K562 (cell line): Measurements from ENCODE around the gene C10orf105. TPM values are rescaled to one million over a fixed set of nuclear protein-coding genes. Genes with fewer than 3 reads are reported as not detected.
A peak's percentile ranks its signal among the peaks of the same experiment; 100 is the strongest.

Experiments used
- BCL6 ChIP-seq: fragments of 250-450 bp; sonication (Bioruptor Pico); IDR thresholded peaks from 2 replicates; pipeline ENCODE4 v1.4.0; 2020
- BRF2 ChIP-seq: IDR thresholded peaks from 3 replicates; pipeline ENCODE4 v1.6.1; 2011; ENCODE audit warnings: borderline replicate concordance, mild to moderate bottlenecking; ENCODE audit not compliant: insufficient read length, insufficient read depth
- CEBPG ChIP-seq, 3 experiments: fragments of 200-800 bp in 1 of 3; sonication (Bioruptor generic) in 1 of 3; sonication (generic) in 1 of 3; formaldehyde crosslinking in 1 of 3; IDR thresholded peaks in 2 of 3; conservative IDR thresholded peaks in 1 of 3; 2 replicates each; pipeline versions ENCODE4 v1.6.1 to v1.8.0; 2016 to 2022; ENCODE audit warnings: missing compliant biosample characterization in 2 of 3, missing genetic modification characterization in 2 of 3, mild to moderate bottlenecking in 1 of 3, missing genetic modification reagents in 1 of 3
- CTCFL ChIP-seq: IDR thresholded peaks from 2 replicates; pipeline ENCODE4 v1.6.1; 2011; ENCODE audit warnings: borderline replicate concordance, low read depth, mild to moderate bottlenecking, moderate library complexity, low read length; ENCODE audit not compliant: insufficient read depth, poor library complexity, severe bottlenecking
- DIDO1 ChIP-seq: fragments of 450-650 bp; IDR thresholded peaks from 2 replicates; pipeline ENCODE4 v1.6.1; 2016; ENCODE audit warnings: low read depth, missing biosample characterization, missing genetic modification characterization
- HDGF ChIP-seq: fragments of 450-650 bp; IDR thresholded peaks from 2 replicates; pipeline ENCODE4 v1.6.1; 2016
- HNRNPL ChIP-seq: fragments of 200-400 bp; formaldehyde crosslinking; IDR thresholded peaks from 2 replicates; pipeline ENCODE4 v1.6.1; 2017; ENCODE audit warnings: low read depth, mild to moderate bottlenecking, low read length
- MYC ChIP-seq, 2 experiments: fragments of 250-450 bp in 1 of 2; sonication (Bioruptor Pico) in 1 of 2; IDR thresholded peaks; 2 replicates each; pipeline versions ENCODE4 v1.5.1 to v1.6.1; 2012 to 2021; ENCODE audit warnings: low read depth in 2 of 2, borderline replicate concordance in 1 of 2, improper control_type of control experiment in 1 of 2, low read length in 1 of 2, mild to moderate bottlenecking in 1 of 2, moderate library complexity in 1 of 2
- NFRKB ChIP-seq: fragments of 450-650 bp; IDR thresholded peaks from 2 replicates; pipeline ENCODE4 v1.6.1; 2016; ENCODE audit warnings: low read depth
- PTTG1 ChIP-seq: fragments of 450-650 bp; IDR thresholded peaks from 2 replicates; pipeline ENCODE4 v1.6.1; 2016; ENCODE audit warnings: low read depth, mild to moderate bottlenecking, missing genetic modification characterization, missing compliant biosample characterization
- SRF ChIP-seq, 2 experiments: fragments of 250-450, 450-650 bp in 1 of 2; sonication (Bioruptor Pico) in 1 of 2; sonication (generic) in 1 of 2; formaldehyde crosslinking; IDR thresholded peaks; 2 replicates each; pipeline versions ENCODE4 v1.5.0 to v1.5.1; 2020 to 2022; ENCODE audit warnings: mild to moderate bottlenecking in 1 of 2, missing genetic modification reagents in 1 of 2
- TSHZ1 ChIP-seq: fragments of 250-450 bp; sonication (Bioruptor Pico); IDR thresholded peaks from 2 replicates; pipeline ENCODE4 v1.4.0; 2020; ENCODE audit warnings: mild to moderate bottlenecking, moderate library complexity
- USF1 ChIP-seq: sonication (generic); formaldehyde crosslinking; IDR thresholded peaks from 2 replicates; pipeline ENCODE4 v1.9.0; 2022; ENCODE audit warnings: mild to moderate bottlenecking, missing genetic modification reagents
- ZKSCAN3 ChIP-seq: fragments of 250-450 bp; sonication (Bioruptor Pico); IDR thresholded peaks from 2 replicates; pipeline ENCODE4 v1.4.0; 2020
- ZNF197 ChIP-seq: fragments of 200-800 bp; sonication (Bioruptor generic); IDR thresholded peaks from 2 replicates; pipeline ENCODE4 v1.6.1; 2016; ENCODE audit warnings: low read depth, missing genetic modification characterization, missing compliant biosample characterization
- ZNF263 ChIP-seq: sonication (generic); formaldehyde crosslinking; IDR thresholded peaks from 2 replicates; pipeline ENCODE4 v1.8.0; 2022; ENCODE audit warnings: mild to moderate bottlenecking, missing genetic modification reagents, borderline replicate concordance
- ZNF311 ChIP-seq: fragments of 250-450 bp; sonication (Bioruptor Pico); IDR thresholded peaks from 2 replicates; pipeline ENCODE4 v1.4.0; 2020; ENCODE audit warnings: mild to moderate bottlenecking, moderate library complexity
- ZNF79 ChIP-seq: fragments of 250-450 bp; sonication (Bioruptor Pico); IDR thresholded peaks from 2 replicates; pipeline ENCODE4 v1.4.0; 2020; ENCODE audit warnings: low read depth, mild to moderate bottlenecking, moderate library complexity
- ZSCAN29 ChIP-seq: fragments of 450-650 bp; IDR thresholded peaks from 2 replicates; pipeline ENCODE4 v1.6.1; 2017
- polyA plus RNA-seq, 8 experiments: library from polyadenylated mRNA; depleted of rRNA in 4 of 8; stranded (reverse) in 5 of 8; unstranded in 3 of 8; fragments of >200 nt; fragmentation: Nextera tagmentation in 2 of 8; fragmentation: Illumina TruSeq in 1 of 8; extraction: Ambion mirVana in 2 of 8; extraction: Trizol in 1 of 8; gene quantifications; 2 replicates each; pipeline versions ENCODE4 v1.2.1 to v1.2.3, GENCODE V29; 2011 to 2014; ENCODE audit warnings: inconsistent platforms in 1 of 8, missing spikeins in 1 of 8
- total RNA-seq, 7 experiments: library from RNA; depleted of rRNA in 6 of 7; stranded (reverse); fragments of >200 nt in 6 of 7; fragmentation: Illumina TruSeq in 2 of 7; extraction: Trizol in 2 of 7; gene quantifications; 2 replicates each; pipeline versions ENCODE4 v1.2.1 to v1.2.3, GENCODE V29; 2011 to 2021; ENCODE audit warnings: low replicate concordance in 1 of 7

The C10orf105 gene
- total and polyA plus RNA-seq, 9 of the 15 experiments (the other 6 are each of a cell fraction or from before 2014, with no cell fraction given) = 0.03 to 0.25 (median 0.04) TPM; not detected in 3

- TF ChIP-seq CTCFL = peak; percentile 4
- TF ChIP-seq TSHZ1 (CRISPR knock-in tag) = peak; percentile 50; the same call in 1 of the 2 replicates
- TF ChIP-seq ZKSCAN3 (CRISPR knock-in tag) = no peak
- TF ChIP-seq NFRKB = 0 out of 2 replicates have a peak, but pooled peaks have one; percentile 24
- TF ChIP-seq ZNF79 (CRISPR knock-in tag) = no peak; the same call in 1 of the 2 replicates
- peak; percentile 55; the same call in 1 of the 2 replicates for TF ChIP-seq BCL6 (CRISPR knock-in tag)
- TF ChIP-seq MYC (IDR thresholded peaks at IDR 0.05; ENCODE audit: low read depth, low read length) = peak; percentile 23; the same call in 1 of the 2 replicates
- no peak for TF ChIP-seq MYC (CRISPR knock-in tag; IDR thresholded peaks at IDR 0.05; ENCODE audit: borderline replicate concordance, low read depth)
- TF ChIP-seq DIDO1 (tag) = no peak
- TF ChIP-seq SRF (CRISPR knock-in tag; IDR thresholded peaks at IDR 0.05) = 0 out of 4 replicates have a peak, but pooled peaks of 1 of the 2 experiments have one; percentile 31
- peak; percentile 26; the same call in 1 of the 2 replicates for TF ChIP-seq USF1 (CRISPR knock-in tag)
- TF ChIP-seq ZNF263 (CRISPR knock-in tag) = peak; percentile 27; the same call in 1 of the 2 replicates
- TF ChIP-seq BRF2 = no peak
- TF ChIP-seq ZNF197 (CRISPR knock-in tag) = peak; percentile 86
- TF ChIP-seq ZNF311 (CRISPR knock-in tag) = peak; percentile 67; the same call in 1 of the 2 replicates
- TF ChIP-seq PTTG1 (tag) = no peak
- TF ChIP-seq CEBPG (CRISPR knock-in tag; IDR thresholded peaks at IDR 0.05) = 0 out of 2 replicates have a peak, but pooled peaks have one; percentile 34
- no peak for TF ChIP-seq CEBPG (tag; conservative IDR thresholded peaks at IDR 0.05 in 1 of 2, IDR thresholded peaks at IDR 0.05 in 1 of 2)
- TF ChIP-seq ZSCAN29 = no peak
- TF ChIP-seq HNRNPL = 0 out of 2 replicates have a peak, but pooled peaks have one; percentile 41
- TF ChIP-seq HDGF = 0 out of 2 replicates have a peak, but pooled peaks have one; percentile 33
Observed at GRCh38 chr10:71748671-71749191, 29.2 kb upstream of the C10orf105 start (continued).
